ENCODE measurements around the gene GRID2. TPM values are rescaled to one million over a fixed set of nuclear protein-coding genes. Genes with fewer than 3 reads are reported as not detected.

The GRID2 gene
- total RNA-seq, 1 donor from 2014 or later, result not detected

DNA sequence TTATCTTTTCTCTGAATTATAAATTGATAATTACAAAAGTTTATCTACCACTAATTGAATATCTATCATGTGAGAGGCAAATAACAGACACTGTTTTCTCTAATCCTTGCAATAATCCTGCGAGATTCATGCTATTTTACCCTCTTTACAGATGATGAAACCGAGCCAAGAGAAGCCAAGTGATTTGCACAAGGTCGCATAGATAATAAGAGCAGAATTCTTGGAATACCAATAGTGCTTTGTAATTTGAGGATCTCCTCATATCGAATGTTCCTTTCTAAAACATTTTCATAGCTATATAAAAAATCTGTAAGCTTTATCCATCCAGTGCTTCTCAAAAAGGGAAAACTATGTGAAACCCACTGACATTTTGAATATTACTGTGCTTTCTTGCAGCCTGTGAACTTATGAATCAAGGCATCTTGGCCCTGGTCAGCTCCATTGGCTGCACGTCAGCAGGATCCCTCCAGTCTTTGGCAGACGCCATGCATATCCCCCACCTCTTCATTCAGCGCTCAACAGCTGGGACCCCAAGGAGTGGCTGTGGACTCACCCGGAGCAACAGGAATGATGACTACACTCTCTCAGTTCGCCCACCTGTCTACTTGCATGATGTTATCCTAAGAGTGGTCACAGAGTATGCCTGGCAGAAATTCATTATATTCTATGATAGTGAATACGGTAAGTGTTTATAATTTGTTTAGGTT is 781.0 kb downstream of the GRID2 start:
- no peak overlapping the region for H3K4me3 ChIP-seq (ENCODE audit: low read depth, low read length)
- DNase-seq (ENCODE audit: low read depth), result no peak
- no peak for TF ChIP-seq CTCF (conservative IDR thresholded peaks at IDR 0.05; ENCODE audit: low read depth, low read length)

- no peak for DNase-seq (ENCODE audit: low read depth)
- TF ChIP-seq CTCF (conservative IDR thresholded peaks at IDR 0.05; ENCODE audit: low read depth, low read length), result no peak
- no peak overlapping the region for H3K4me3 ChIP-seq (ENCODE audit: low read depth, low read length)
Observed at GRCh38 chr4:93086356-93086755, 782.6 kb downstream of the GRID2 start.

- no peak for DNase-seq (ENCODE audit: low read depth)
- no peak for TF ChIP-seq CTCF (conservative IDR thresholded peaks at IDR 0.05; ENCODE audit: low read depth, low read length)
- H3K4me3 ChIP-seq (ENCODE audit: low read depth, low read length), result no peak overlapping the region
Observed at GRCh38 chr4:93092765-93093164, 789.0 kb downstream of the GRID2 start.

- H3K4me3 ChIP-seq (ENCODE audit: low read depth, low read length), result no peak overlapping the region
- no peak for TF ChIP-seq CTCF (conservative IDR thresholded peaks at IDR 0.05; ENCODE audit: low read depth, low read length)
- DNase-seq (ENCODE audit: low read depth), result no peak
Observed at GRCh38 chr4:93103042-93103441, 799.3 kb downstream of the GRID2 start.

GRCh38 chr4:93116624-93117023 is 812.9 kb downstream of the GRID2 start:
- no peak for TF ChIP-seq CTCF (conservative IDR thresholded peaks at IDR 0.05; ENCODE audit: low read depth, low read length)
- H3K4me3 ChIP-seq (ENCODE audit: low read depth, low read length), result no peak overlapping the region
- no peak for DNase-seq (ENCODE audit: low read depth)

- no peak for DNase-seq (ENCODE audit: low read depth)
- TF ChIP-seq CTCF (conservative IDR thresholded peaks at IDR 0.05; ENCODE audit: low read depth, low read length), result no peak
- no peak overlapping the region for H3K4me3 ChIP-seq (ENCODE audit: low read depth, low read length)
Observed at GRCh38 chr4:93127489-93127888, 823.7 kb downstream of the GRID2 start.

- TF ChIP-seq CTCF (conservative IDR thresholded peaks at IDR 0.05; ENCODE audit: low read depth, low read length), result no peak
- DNase-seq (ENCODE audit: low read depth), result no peak
- H3K4me3 ChIP-seq (ENCODE audit: low read depth, low read length), result no peak overlapping the region
Observed at GRCh38 chr4:93132631-93133030, 828.9 kb downstream of the GRID2 start.

Data from epithelial cell of proximal tubule (primary cell).